ENCODE measurements around the gene FRMPD3. TPM values are rescaled to one million over a fixed set of nuclear protein-coding genes. Genes with fewer than 3 reads are reported as not detected.

The FRMPD3 gene
- total and polyA plus RNA-seq, 2 experiments from 2014 or later = 0.11 to 1.4 TPM

DNA sequence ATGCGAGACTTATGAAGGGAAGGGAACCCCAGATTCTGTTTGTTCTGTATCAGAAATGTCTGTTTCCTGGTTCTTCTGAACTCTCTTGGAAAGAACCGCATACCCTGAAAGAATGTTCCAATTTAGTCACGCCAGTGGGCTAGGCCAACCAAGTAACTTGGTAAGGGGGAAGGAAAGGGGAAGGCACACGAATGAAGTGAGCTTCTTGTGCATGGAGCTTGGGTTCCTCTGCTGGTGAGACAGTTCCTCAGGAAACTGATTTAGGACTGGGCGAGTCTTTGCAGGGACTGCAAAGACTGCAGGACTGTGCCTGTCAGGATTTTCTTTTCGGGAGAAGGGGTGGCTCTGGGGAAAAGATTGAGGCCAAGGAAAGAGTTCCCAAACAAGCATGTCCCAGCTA lies 35.6 kb downstream of the FRMPD3 start:
- no peak overlapping the region for H3K4me3 Mint-ChIP-seq
- ATAC-seq (no peak; the same call in 2 of the 3 replicates), DNase-seq (ENCODE audit: low spot score) (no peak)
- H3K4me1 ChIP-seq (ENCODE audit: insufficient read depth) = no peaks in the 10 kb centered on the region
- no peaks in the 10 kb centered on the region for H3K36me3 ChIP-seq (ENCODE audit: insufficient read depth)
- no peak overlapping the region for H3K27ac Mint-ChIP-seq
- no peak overlapping the region for H3K4me2 ChIP-seq
- no peak overlapping the region for H3K27ac ChIP-seq (ENCODE audit: low read depth)
- no peaks in the 10 kb centered on the region for H3K9me2 ChIP-seq (ENCODE audit: insufficient read depth)
- no peak for TF ChIP-seq CREB1 (CRISPR knock-in tag; IDR thresholded peaks at IDR 0.05; ENCODE audit: low read depth)
- TF ChIP-seq, protein P1, sequence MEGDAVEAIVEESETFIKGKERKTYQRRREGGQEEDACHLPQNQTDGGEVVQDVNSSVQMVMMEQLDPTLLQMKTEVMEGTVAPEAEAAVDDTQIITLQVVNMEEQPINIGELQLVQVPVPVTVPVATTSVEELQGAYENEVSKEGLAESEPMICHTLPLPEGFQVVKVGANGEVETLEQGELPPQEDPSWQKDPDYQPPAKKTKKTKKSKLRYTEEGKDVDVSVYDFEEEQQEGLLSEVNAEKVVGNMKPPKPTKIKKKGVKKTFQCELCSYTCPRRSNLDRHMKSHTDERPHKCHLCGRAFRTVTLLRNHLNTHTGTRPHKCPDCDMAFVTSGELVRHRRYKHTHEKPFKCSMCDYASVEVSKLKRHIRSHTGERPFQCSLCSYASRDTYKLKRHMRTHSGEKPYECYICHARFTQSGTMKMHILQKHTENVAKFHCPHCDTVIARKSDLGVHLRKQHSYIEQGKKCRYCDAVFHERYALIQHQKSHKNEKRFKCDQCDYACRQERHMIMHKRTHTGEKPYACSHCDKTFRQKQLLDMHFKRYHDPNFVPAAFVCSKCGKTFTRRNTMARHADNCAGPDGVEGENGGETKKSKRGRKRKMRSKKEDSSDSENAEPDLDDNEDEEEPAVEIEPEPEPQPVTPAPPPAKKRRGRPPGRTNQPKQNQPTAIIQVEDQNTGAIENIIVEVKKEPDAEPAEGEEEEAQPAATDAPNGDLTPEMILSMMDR (conservative IDR thresholded peaks at IDR 0.05; ENCODE audit: low read depth in 2 of 2) = peak in 1 of 2 experiments; percentile 25; a peak in 1 of 4 replicates
- H3F3A ChIP-seq (replicated peaks; ENCODE audit: low read depth) = no peaks in the 10 kb centered on the region
- H3K27me3 Mint-ChIP-seq (ENCODE audit: insufficient read depth, low read depth, poor library complexity) = peaks cover 2% of the 10 kb centered on the region
- H3K9me3 Mint-ChIP-seq = no peaks in the 10 kb centered on the region
- H3K36me3 Mint-ChIP-seq (ENCODE audit: low read depth) = no peaks in the 10 kb centered on the region
- H3K27me3 ChIP-seq (ENCODE audit: insufficient read depth) = no peaks in the 10 kb centered on the region
- peaks cover 6% of the 10 kb centered on the region; the same call in 1 of the 3 replicates for H3K4me1 Mint-ChIP-seq
- H4K20me1 ChIP-seq (replicated peaks; ENCODE audit: insufficient read depth) = no peaks in the 10 kb centered on the region
- H3K79me2 ChIP-seq (replicated peaks; ENCODE audit: insufficient read depth) = no peaks in the 10 kb centered on the region
- no peak overlapping the region for H2AFZ ChIP-seq
- H3K4me3 ChIP-seq = no peak overlapping the region

DNA sequence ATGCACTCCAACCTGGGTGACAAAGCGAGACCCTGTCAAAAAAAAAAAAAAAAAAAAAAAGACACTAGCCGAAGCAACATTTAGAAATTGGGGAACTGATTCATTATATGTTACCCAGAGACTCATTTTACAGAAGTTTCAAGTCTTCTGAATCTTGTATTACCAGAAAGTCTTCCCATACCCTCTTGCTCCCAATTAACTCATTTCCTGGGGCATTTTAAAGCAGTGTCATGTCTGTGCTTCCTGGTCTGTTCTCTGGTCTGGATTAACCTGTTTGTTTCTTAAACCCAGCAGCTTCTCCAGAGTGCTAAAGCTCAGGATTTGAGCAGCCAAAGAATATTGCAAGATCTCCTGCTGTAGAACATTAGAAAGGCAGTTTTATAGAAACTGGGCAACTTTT lies 43.7 kb downstream of the FRMPD3 start:
- ATAC-seq (no peak), DNase-seq (ENCODE audit: low spot score) (no peak)
- H3K9me3 Mint-ChIP-seq = no peaks in the 10 kb centered on the region
- Histone ChIP-seq H4K20me1 (replicated peaks; ENCODE audit: insufficient read depth) (no peaks in the 10 kb centered on the region), H3K27ac (ENCODE audit: low read depth) (no peak overlapping the region), H3K9me2 (ENCODE audit: insufficient read depth) (no peaks in the 10 kb centered on the region), H3K4me3 (no peak overlapping the region), H3K36me3 (ENCODE audit: insufficient read depth) (no peaks in the 10 kb centered on the region), H3F3A (replicated peaks; ENCODE audit: low read depth) (no peaks in the 10 kb centered on the region), H3K4me1 (ENCODE audit: insufficient read depth) (no peaks in the 10 kb centered on the region), H2AFZ (no peak overlapping the region), H3K27me3 (ENCODE audit: insufficient read depth) (no peaks in the 10 kb centered on the region), H3K4me2 (no peak overlapping the region), H3K79me2 (replicated peaks; ENCODE audit: insufficient read depth) (no peaks in the 10 kb centered on the region)
- no peak overlapping the region for H3K4me3 Mint-ChIP-seq
- no peaks in the 10 kb centered on the region for H3K4me1 Mint-ChIP-seq
- H3K27ac Mint-ChIP-seq = no peak overlapping the region
- H3K36me3 Mint-ChIP-seq (ENCODE audit: low read depth) = no peaks in the 10 kb centered on the region
- no peaks in the 10 kb centered on the region for H3K27me3 Mint-ChIP-seq (ENCODE audit: insufficient read depth, low read depth, poor library complexity)
- TF ChIP-seq ZNF114 (CRISPR knock-in tag; IDR thresholded peaks at IDR 0.05) = no peak
- no peak for TF ChIP-seq EZH2phosphoT487 (IDR thresholded peaks at IDR 0.05; ENCODE audit: unreplicated experiment)
- TF ChIP-seq EZH2 (IDR thresholded peaks at IDR 0.05; ENCODE audit: low read depth, unreplicated experiment) = no peak
- TF ChIP-seq, protein P2, sequence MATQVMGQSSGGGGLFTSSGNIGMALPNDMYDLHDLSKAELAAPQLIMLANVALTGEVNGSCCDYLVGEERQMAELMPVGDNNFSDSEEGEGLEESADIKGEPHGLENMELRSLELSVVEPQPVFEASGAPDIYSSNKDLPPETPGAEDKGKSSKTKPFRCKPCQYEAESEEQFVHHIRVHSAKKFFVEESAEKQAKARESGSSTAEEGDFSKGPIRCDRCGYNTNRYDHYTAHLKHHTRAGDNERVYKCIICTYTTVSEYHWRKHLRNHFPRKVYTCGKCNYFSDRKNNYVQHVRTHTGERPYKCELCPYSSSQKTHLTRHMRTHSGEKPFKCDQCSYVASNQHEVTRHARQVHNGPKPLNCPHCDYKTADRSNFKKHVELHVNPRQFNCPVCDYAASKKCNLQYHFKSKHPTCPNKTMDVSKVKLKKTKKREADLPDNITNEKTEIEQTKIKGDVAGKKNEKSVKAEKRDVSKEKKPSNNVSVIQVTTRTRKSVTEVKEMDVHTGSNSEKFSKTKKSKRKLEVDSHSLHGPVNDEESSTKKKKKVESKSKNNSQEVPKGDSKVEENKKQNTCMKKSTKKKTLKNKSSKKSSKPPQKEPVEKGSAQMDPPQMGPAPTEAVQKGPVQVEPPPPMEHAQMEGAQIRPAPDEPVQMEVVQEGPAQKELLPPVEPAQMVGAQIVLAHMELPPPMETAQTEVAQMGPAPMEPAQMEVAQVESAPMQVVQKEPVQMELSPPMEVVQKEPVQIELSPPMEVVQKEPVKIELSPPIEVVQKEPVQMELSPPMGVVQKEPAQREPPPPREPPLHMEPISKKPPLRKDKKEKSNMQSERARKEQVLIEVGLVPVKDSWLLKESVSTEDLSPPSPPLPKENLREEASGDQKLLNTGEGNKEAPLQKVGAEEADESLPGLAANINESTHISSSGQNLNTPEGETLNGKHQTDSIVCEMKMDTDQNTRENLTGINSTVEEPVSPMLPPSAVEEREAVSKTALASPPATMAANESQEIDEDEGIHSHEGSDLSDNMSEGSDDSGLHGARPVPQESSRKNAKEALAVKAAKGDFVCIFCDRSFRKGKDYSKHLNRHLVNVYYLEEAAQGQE (IDR thresholded peaks at IDR 0.05; ENCODE audit: unreplicated experiment) = no peak
- TF ChIP-seq ZNF331 (CRISPR knock-in tag; IDR thresholded peaks at IDR 0.05; ENCODE audit: low read depth) = no peak
- TF ChIP-seq CREB1 (CRISPR knock-in tag; IDR thresholded peaks at IDR 0.05; ENCODE audit: low read depth) = no peak
- TF ChIP-seq, protein P1 (conservative IDR thresholded peaks at IDR 0.05; ENCODE audit: low read depth in 2 of 2) = no peak
- TF ChIP-seq NANOG (IDR thresholded peaks at IDR 0.05; ENCODE audit: borderline replicate concordance) = no peak
- TF ChIP-seq, protein P3, sequence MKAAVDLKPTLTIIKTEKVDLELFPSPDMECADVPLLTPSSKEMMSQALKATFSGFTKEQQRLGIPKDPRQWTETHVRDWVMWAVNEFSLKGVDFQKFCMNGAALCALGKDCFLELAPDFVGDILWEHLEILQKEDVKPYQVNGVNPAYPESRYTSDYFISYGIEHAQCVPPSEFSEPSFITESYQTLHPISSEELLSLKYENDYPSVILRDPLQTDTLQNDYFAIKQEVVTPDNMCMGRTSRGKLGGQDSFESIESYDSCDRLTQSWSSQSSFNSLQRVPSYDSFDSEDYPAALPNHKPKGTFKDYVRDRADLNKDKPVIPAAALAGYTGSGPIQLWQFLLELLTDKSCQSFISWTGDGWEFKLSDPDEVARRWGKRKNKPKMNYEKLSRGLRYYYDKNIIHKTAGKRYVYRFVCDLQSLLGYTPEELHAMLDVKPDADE (IDR thresholded peaks at IDR 0.05) = no peak

All from GM23338 (cell line).